ENCODE results near the gene SMOC1.

GRCh38 chr14:69880044-69880487, 850 bp downstream of the SMOC1 start:
- TF ChIP-seq CTCF (IDR thresholded peaks at IDR 0.05) (no peak), EZH2 (IDR thresholded peaks at IDR 0.05) (no peak), EZH2phosphoT487 (IDR thresholded peaks at IDR 0.05) (no peak)
